GM12872 (cell line): ENCODE data around the gene EMC1.

Experiments used
- TF ChIP-seq, protein P1 (sequence below): IDR thresholded peaks from 3 replicates; pipeline ENCODE4 v1.5.1; 2011; ENCODE audit warnings: low read depth, mild to moderate bottlenecking, low read length, moderate library complexity; ENCODE audit not compliant: insufficient read depth

EMC1 gene

GRCh38 chr1:19284881-19285280 is 33.6 kb upstream of the EMC1 start:
- TF ChIP-seq, protein P1, sequence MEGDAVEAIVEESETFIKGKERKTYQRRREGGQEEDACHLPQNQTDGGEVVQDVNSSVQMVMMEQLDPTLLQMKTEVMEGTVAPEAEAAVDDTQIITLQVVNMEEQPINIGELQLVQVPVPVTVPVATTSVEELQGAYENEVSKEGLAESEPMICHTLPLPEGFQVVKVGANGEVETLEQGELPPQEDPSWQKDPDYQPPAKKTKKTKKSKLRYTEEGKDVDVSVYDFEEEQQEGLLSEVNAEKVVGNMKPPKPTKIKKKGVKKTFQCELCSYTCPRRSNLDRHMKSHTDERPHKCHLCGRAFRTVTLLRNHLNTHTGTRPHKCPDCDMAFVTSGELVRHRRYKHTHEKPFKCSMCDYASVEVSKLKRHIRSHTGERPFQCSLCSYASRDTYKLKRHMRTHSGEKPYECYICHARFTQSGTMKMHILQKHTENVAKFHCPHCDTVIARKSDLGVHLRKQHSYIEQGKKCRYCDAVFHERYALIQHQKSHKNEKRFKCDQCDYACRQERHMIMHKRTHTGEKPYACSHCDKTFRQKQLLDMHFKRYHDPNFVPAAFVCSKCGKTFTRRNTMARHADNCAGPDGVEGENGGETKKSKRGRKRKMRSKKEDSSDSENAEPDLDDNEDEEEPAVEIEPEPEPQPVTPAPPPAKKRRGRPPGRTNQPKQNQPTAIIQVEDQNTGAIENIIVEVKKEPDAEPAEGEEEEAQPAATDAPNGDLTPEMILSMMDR: no peak

DNA sequence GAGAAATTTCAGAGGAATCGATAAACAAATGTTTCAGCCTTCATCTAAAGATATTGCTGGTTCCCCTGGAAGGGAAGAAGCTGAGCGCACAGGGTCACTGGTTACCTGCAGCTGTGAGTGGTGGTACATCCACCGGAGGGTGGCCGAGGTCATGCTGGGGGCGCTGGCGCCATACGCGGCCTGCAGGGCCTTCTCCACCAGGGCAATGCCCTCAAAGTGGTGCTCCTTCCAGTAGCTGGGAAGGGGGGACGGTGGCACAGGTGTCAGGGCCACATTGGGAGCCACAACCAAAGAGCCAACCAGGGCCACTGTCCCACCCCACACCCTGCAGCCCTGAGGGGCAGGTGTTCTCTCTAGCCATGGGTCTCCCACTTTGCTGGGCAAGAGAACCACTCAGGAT is 32.6 kb upstream of the EMC1 start:
- TF ChIP-seq, protein P1: no peak

DNA sequence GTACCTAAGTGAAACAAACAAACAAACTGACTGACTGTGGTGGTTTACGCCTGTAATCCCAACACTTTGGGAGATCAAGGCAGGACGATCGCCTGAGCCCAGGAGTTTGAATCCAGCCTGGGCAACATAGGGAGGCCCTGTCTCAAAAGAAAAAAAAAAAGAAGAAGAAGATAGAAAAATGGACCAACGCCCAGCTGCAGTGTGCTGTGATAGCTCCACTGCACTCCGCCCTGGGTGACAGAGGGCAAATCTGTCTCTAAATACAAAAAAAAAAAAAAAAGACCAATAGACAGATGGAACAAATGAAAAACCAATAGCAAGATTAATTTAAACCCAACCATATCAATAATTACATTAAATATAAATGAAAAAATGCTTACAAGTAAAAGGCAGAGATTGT is 23.3 kb upstream of the EMC1 start:
- TF ChIP-seq, protein P1: no peak

DNA sequence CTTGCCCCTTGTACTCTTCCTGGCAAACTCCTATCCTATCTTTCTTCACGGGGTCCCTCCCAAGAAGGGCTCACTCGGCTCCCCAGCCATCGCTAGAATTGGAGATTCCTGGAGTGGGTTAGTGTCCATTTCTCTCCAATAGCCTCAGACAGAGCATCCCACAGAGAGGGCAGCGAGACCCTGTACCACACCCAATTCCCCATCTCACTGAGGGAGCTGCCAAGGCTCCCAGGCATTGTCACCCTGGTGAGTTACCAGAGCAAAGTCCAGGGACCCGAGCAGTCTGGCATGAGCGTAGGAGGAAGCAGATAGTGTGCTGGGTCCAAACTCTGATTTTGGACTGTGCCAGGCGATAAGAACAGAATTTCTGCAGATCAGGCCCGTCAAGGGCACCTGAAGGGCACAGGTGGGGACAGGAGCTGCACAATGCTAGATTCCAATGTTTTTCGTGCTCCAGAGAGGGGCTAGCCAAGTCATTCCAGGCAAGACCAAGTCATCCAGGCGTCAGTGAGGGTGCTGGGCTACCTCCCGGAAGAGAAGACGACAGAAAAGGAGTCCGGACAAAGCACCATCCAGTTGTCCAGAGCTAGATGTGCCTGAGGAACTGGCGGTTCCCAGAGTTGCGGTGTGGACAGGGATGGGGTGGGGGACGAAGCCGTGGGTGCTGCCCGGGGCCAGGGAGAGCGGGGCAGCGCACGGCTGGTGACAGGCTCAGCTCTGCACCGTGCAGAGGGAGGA is 22.0 kb upstream of the EMC1 start:
- TF ChIP-seq, protein P1: no peak

GRCh38 chr1:19272064-19272463 is 20.7 kb upstream of the EMC1 start:
- TF ChIP-seq, protein P1: no peak

GRCh38 chr1:19268445-19268844 is 17.1 kb upstream of the EMC1 start:
- TF ChIP-seq, protein P1: no peak

DNA sequence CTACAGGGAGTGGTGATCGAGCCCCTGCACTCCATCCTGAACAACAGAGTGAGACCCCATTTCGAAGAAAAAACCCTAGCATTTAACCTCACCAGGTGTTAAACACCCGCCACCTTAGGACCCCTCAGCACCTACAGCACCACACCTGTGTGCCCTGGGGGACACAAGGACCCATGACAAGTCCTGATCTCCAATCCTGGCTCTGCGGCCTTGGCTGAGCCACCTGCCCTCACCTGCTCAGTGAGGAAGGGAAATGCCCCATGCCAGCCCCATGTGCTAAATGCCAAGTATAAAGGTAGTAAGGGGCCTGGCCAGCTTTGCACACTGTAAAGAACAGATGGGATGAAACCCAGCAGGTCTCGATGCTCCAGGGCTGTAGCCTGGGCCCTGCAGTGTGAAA is 11.4 kb upstream of the EMC1 start:
- TF ChIP-seq, protein P1: no peak
